ENCODE data around the gene BBC3.

- TF ChIP-seq POLR2A (IDR thresholded peaks at IDR 0.05) (no peak), EP300 (IDR thresholded peaks at IDR 0.05) (no peak)
Observed at GRCh38 chr19:47243364-47243775, 12.4 kb upstream of the BBC3 start.

All from ovary (tissue), 1 donor.